Keratinocyte (primary cell): ENCODE measurements around the gene SARS1. TPM values are rescaled to one million over a fixed set of nuclear protein-coding genes. Genes with fewer than 3 reads are reported as not detected.

Experiments
- DNase-seq: peaks from one replicate; pipeline ENCODE4 v3.0.0-alpha.2; 2011; ENCODE audit warnings: low read depth, missing footprints, low spot score
- FAIRE-seq: peaks from 2 replicates; lab custom pipeline; 2011; peaks lifted over from hg19 to GRCh38; lab: Jason Lieb, UNC
- H2AFZ ChIP-seq: 2 replicates; pipeline ENCODE4 v1.6.0; 2012; ENCODE audit warnings: low read length, control low read depth, inconsistent platforms; ENCODE audit not compliant: control insufficient read depth
- H3K27ac ChIP-seq: 2 replicates; pipeline ENCODE4 v1.5.1; 2011; ENCODE audit warnings: low read length; ENCODE audit not compliant: control insufficient read depth, insufficient read depth
- H3K27me3 ChIP-seq: 3 replicates; pipeline ENCODE4 v1.6.0; 2011; ENCODE audit warnings: low read length; ENCODE audit not compliant: control insufficient read depth, insufficient read depth; ENCODE audit errors: extremely low read depth
- H3K36me3 ChIP-seq, 2 experiments: 2 replicates in 1 of 2; 3 replicates in 1 of 2; pipeline ENCODE4 v1.5.1; 2011; ENCODE audit warnings: low read length in 2 of 2, mild to moderate bottlenecking in 1 of 2; ENCODE audit not compliant: control insufficient read depth in 2 of 2, insufficient read depth in 2 of 2; ENCODE audit errors: extremely low read depth in 1 of 2
- H3K4me1 ChIP-seq: 3 replicates; pipeline ENCODE4 v1.5.1; 2011; ENCODE audit warnings: low read length; ENCODE audit not compliant: control insufficient read depth, insufficient read depth; ENCODE audit errors: extremely low read depth
- H3K4me2 ChIP-seq: 3 replicates; pipeline ENCODE4 v1.6.0; 2011; ENCODE audit warnings: low read depth, low read length; ENCODE audit not compliant: control insufficient read depth, insufficient read depth; ENCODE audit errors: extremely low read depth
- H3K4me3 ChIP-seq, 3 experiments: fragments of 200-600 bp in 1 of 3; sonication (generic) in 1 of 3; 2 replicates in 2 of 3; 3 replicates in 1 of 3; pipeline ENCODE4 v1.5.1; 2011 to 2016; ENCODE audit warnings: low read length in 3 of 3, mild to moderate bottlenecking in 3 of 3, control low read depth in 2 of 3, inconsistent platforms in 1 of 3, low read depth in 1 of 3, mixed read lengths in 1 of 3, mixed run types in 1 of 3, moderate library complexity in 1 of 3; ENCODE audit not compliant: control insufficient read depth in 2 of 3, insufficient read depth in 2 of 3; ENCODE audit errors: extremely low read depth in 1 of 3
- H3K79me2 ChIP-seq: 2 replicates; pipeline ENCODE4 v1.6.0; 2012; ENCODE audit warnings: low read length; ENCODE audit not compliant: control insufficient read depth, insufficient read depth
- H3K9ac ChIP-seq: 3 replicates; pipeline ENCODE4 v1.6.0; 2011; ENCODE audit warnings: low read length; ENCODE audit not compliant: control insufficient read depth, insufficient read depth; ENCODE audit errors: extremely low read depth
- H3K9me1 ChIP-seq: 3 replicates; pipeline ENCODE4 v1.6.0; 2011; ENCODE audit warnings: low read length; ENCODE audit not compliant: control insufficient read depth, insufficient read depth; ENCODE audit errors: extremely low read depth
- H3K9me3 ChIP-seq: 2 replicates; pipeline ENCODE4 v1.5.1; 2012; ENCODE audit warnings: low read depth, low read length; ENCODE audit not compliant: control insufficient read depth
- H4K20me1 ChIP-seq: 3 replicates; pipeline ENCODE4 v1.6.0; 2011; ENCODE audit warnings: low read length; ENCODE audit not compliant: control insufficient read depth, insufficient read depth; ENCODE audit errors: extremely low read depth
- CTCF ChIP-seq, 3 experiments: IDR thresholded peaks in 1 of 3; conservative IDR thresholded peaks in 1 of 3; optimal IDR thresholded peaks in 1 of 3; 2 replicates in 2 of 3; 3 replicates in 1 of 3; pipeline versions ENCODE3 to v1.5.1; 2011; ENCODE audit warnings: low read length in 3 of 3, mild to moderate bottlenecking in 3 of 3, moderate library complexity in 2 of 3, control low read depth in 1 of 3, inconsistent platforms in 1 of 3; ENCODE audit not compliant: insufficient read depth in 2 of 3; ENCODE audit errors: extremely low read depth in 1 of 3
- EZH2 ChIP-seq: IDR thresholded peaks from one replicate; pipeline ENCODE4 v1.6.1; 2012; ENCODE audit warnings: inconsistent platforms, mild to moderate bottlenecking, low read length, moderate library complexity
- dilution Hi-C: fragments of 300-500 bp; cut with MboI; formaldehyde crosslinking; loops from one replicate; pipeline ENCODE4 v1.7.0; 2020; ENCODE audit warnings: low sequenced_read_pairs; ENCODE audit not compliant: extremely low pct_ligation_motif_present
- polyA plus RNA-seq, 5 experiments: library from polyadenylated mRNA; depleted of rRNA in 3 of 5; stranded (reverse) in 3 of 5; stranded (forward) in 1 of 5; unstranded in 1 of 5; fragments of >200 nt; gene quantifications; 1 replicate in 1 of 5; 2 replicates in 3 of 5; 3 replicates in 1 of 5; pipeline versions ENCODE4 v1.2.1 to v1.2.3, GENCODE V29; 2011 to 2012; ENCODE audit warnings: missing spikeins in 2 of 5, low read depth in 1 of 5, low replicate concordance in 1 of 5

SARS1 gene
- polyA plus RNA-seq, 1 donor (not counting 4 experiments of a cell fraction or from before 2014, with no cell fraction given): 203 TPM

GRCh38 chr1:109243221-109243620, 29.5 kb downstream of the SARS1 start:
- H3K9me1 ChIP-seq: peaks cover 3% of the 10 kb centered on the region
- H2AFZ ChIP-seq: no peak overlapping the region
- H3K4me3 ChIP-seq: no peak overlapping the region
- H3K79me2 ChIP-seq: no peaks in the 10 kb centered on the region
- no peak for TF ChIP-seq EZH2
- no peak for TF ChIP-seq CTCF (optimal IDR thresholded peaks at IDR 0.05 in 1 of 3, IDR thresholded peaks at IDR 0.05 in 1 of 3, conservative IDR thresholded peaks at IDR 0.05 in 1 of 3; ENCODE audit: extremely low read depth in 1 of 3, insufficient read depth in 2 of 3, low read length in 3 of 3)
- H3K27me3 ChIP-seq: no peaks in the 10 kb centered on the region
- no peak for FAIRE-seq
- no peaks in the 10 kb centered on the region for H3K9me3 ChIP-seq
- no peak overlapping the region for H3K4me2 ChIP-seq
- no peak overlapping the region for H3K27ac ChIP-seq
- DNase-seq: no peak
- peaks cover 29% of the 10 kb centered on the region for H3K4me1 ChIP-seq
- peaks cover 5% of the 10 kb centered on the region for H4K20me1 ChIP-seq
- dilution Hi-C loops: no loop called here
- H3K9ac ChIP-seq: no peak overlapping the region
- H3K36me3 ChIP-seq: peaks cover 8 to 11% of the 10 kb centered on the region in 2 experiments

GRCh38 chr1:109243860-109244552, 30.3 kb downstream of the SARS1 start:
- DNase-seq (no peak), FAIRE-seq (no peak)
- H3K9me3 ChIP-seq: no peaks in the 10 kb centered on the region
- no peak overlapping the region for H3K9ac ChIP-seq
- H3K4me2 ChIP-seq: no peak overlapping the region
- TF ChIP-seq EZH2 (no peak), CTCF (optimal IDR thresholded peaks at IDR 0.05 in 1 of 3, IDR thresholded peaks at IDR 0.05 in 1 of 3, conservative IDR thresholded peaks at IDR 0.05 in 1 of 3; ENCODE audit: extremely low read depth in 1 of 3, insufficient read depth in 2 of 3, low read length in 3 of 3) (no peak)
- no peaks in the 10 kb centered on the region for H3K79me2 ChIP-seq
- peaks cover 3% of the 10 kb centered on the region for H3K9me1 ChIP-seq
- no peak overlapping the region for H2AFZ ChIP-seq
- H3K4me3 ChIP-seq: no peak overlapping the region
- peaks cover 22% of the 10 kb centered on the region for H3K4me1 ChIP-seq
- H3K27ac ChIP-seq: no peak overlapping the region
- H3K27me3 ChIP-seq: no peaks in the 10 kb centered on the region
- dilution Hi-C loops: no loop called here
- peaks cover 5% of the 10 kb centered on the region for H4K20me1 ChIP-seq
- peaks cover 3 to 4% of the 10 kb centered on the region in 2 experiments for H3K36me3 ChIP-seq
